Peyer's patch (tissue), 4 donors: ENCODE data around the gene TM4SF20. TPM values are rescaled to one million over a fixed set of nuclear protein-coding genes. Genes with fewer than 3 reads are reported as not detected.

Experiments used
- DNase-seq, 3 donors: peaks; one replicate each; pipeline ENCODE4 v3.0.0-alpha.2; 2017 to 2019
- H3K27ac ChIP-seq, 4 donors: fragments of 200-600 bp; sonication (generic); one replicate each; pipeline ENCODE4 v1.5.1; 2016 to 2019
- H3K27me3 ChIP-seq, 2 donors: fragments of 200-600 bp; sonication (generic); one replicate each; pipeline ENCODE4 v1.5.1; 2019
- H3K36me3 ChIP-seq, 3 donors: fragments of 200-600 bp; sonication (generic); one replicate each; pipeline ENCODE4 v1.5.1; 2016 to 2019
- H3K4me1 ChIP-seq, 4 donors: fragments of 200-600 bp; sonication (generic); one replicate each; pipeline ENCODE4 v1.5.1; 2016 to 2019
- H3K4me3 ChIP-seq, 4 donors: fragments of 200-600 bp; sonication (generic); 1 replicate in 3 of 4; 2 replicates in 1 of 4; pipeline ENCODE4 v1.5.1; 2016 to 2019; ENCODE audit warnings: mild to moderate bottlenecking in 1 of 4
- H3K9me3 ChIP-seq, 4 donors: fragments of 200-600 bp; sonication (generic); one replicate each; pipeline ENCODE4 v1.5.1; 2016 to 2019; ENCODE audit warnings: mild to moderate bottlenecking in 1 of 4
- POLR2A ChIP-seq, 2 donors: fragments of 450-650 bp; IDR thresholded peaks; one replicate each; pipeline ENCODE4 v1.5.1; 2017; ENCODE audit warnings: antibody characterized with exemption in 2 of 2, mild to moderate bottlenecking in 2 of 2, moderate library complexity in 2 of 2
- total RNA-seq, 4 donors: library from RNA; depleted of rRNA; stranded (reverse); fragments of >200 nt; gene quantifications; one replicate each; pipeline ENCODE4 v1.1.0, GENCODE V29; 2016
- TF ChIP-seq, protein P1 (sequence below), 6 experiments: fragments of 450-650 bp in 4 of 6; fragments of 200-600 bp in 2 of 6; sonication (generic) in 1 of 6; IDR thresholded peaks; one replicate each; pipeline ENCODE4 v1.5.1; 2017 to 2019; ENCODE audit warnings: antibody characterized with exemption in 6 of 6, mild to moderate bottlenecking in 3 of 6, moderate library complexity in 1 of 6

Gene TM4SF20
- total RNA-seq, 4 donors from 2014 or later: 4.1 to 489 (median 221) TPM

DNA sequence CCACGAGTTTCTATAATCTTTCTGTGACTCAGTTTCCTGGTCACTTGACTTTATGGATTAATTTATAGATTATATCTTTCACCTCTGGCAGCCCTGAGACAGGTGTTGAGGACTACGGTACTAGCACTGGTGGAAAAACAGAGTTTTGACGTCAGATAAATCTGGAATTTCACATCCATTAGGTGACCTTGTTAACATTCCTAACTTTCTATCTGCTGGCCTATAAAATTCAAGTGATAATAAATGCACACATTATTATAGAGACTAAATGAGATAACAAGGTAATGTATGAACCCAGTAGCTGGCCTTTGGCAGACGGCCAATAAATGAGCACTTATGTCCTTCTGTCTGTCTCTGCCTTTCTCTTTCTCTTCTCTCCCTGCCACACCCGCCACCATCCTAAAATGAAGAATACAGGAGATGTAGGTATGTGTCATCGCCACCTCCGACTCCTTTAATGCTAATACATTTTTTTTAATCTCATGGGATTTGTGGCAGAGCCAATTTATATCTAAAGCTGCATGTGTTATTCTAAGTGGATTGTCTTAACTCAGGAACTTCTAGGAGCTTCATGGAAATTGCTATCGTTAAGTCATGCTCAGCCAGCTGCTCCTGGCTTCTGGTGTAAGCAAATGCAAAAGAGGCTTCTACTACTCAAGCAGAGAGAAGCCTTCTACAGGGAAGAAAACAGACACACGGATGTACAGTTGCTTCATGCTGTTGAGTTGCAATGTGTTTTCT lies 2.3 kb downstream of the TM4SF20 start:
- peak in 1 of 3 donors; percentile 79 for DNase-seq
- TF ChIP-seq POLR2A (IDR thresholded peaks at IDR 0.05): peak in 1 of 2 donors; percentile 8
- TF ChIP-seq, protein P1, sequence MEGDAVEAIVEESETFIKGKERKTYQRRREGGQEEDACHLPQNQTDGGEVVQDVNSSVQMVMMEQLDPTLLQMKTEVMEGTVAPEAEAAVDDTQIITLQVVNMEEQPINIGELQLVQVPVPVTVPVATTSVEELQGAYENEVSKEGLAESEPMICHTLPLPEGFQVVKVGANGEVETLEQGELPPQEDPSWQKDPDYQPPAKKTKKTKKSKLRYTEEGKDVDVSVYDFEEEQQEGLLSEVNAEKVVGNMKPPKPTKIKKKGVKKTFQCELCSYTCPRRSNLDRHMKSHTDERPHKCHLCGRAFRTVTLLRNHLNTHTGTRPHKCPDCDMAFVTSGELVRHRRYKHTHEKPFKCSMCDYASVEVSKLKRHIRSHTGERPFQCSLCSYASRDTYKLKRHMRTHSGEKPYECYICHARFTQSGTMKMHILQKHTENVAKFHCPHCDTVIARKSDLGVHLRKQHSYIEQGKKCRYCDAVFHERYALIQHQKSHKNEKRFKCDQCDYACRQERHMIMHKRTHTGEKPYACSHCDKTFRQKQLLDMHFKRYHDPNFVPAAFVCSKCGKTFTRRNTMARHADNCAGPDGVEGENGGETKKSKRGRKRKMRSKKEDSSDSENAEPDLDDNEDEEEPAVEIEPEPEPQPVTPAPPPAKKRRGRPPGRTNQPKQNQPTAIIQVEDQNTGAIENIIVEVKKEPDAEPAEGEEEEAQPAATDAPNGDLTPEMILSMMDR (IDR thresholded peaks at IDR 0.05): no peak
- no peaks in the 10 kb centered on the region for H3K27me3 ChIP-seq
- H3K4me3 ChIP-seq: peak overlapping the region in 2 of 4 donors; percentile 47 to 54
- H3K9me3 ChIP-seq: no peaks in the 10 kb centered on the region
- H3K36me3 ChIP-seq: no peaks in the 10 kb centered on the region
- H3K27ac ChIP-seq: peak overlapping the region in 3 of 4 donors; percentile 1 to 47 (median 24)
- H3K4me1 ChIP-seq: peaks cover 0 to 9% (median 0%) of the 10 kb centered on the region in 4 donors

DNA sequence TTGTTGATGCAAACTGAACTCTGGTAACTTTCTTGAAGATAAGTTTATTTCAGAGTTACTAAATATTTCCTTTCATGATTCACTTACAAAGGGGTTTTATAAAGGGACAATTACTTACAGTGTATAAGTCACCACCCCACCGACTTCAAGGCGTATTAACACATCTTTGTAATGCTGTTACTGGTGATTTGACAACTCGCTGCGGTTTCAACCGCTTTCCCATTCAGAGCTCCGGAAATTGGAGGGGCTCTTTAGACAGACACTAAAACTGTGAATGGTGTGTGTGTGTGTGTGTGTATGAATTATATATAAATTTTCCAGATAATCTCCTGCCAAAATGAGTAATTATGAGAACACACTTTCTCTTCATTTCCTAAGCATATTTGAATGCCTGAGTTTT lies 4.9 kb downstream of the TM4SF20 start:
- Histone ChIP-seq H3K36me3 (no peaks in the 10 kb centered on the region), H3K9me3 (no peaks in the 10 kb centered on the region)

DNA sequence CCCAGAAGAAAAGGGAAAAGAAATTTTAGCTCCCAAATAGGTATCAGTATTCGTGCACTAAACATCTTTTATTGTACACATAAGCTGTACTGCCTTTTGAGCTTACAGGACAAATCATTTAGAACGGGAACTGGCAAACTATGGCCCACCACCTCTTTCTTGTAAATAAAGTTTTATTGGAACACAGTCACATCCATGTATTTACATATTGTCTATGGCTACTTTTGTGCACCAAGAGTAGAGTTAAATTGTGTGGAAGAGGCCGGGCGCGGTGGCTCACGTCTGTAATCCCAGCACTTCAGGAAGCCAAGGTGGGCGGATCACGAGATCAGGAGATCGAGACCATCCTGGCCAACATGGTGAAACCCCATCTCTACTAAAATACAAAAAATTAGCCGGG lies 5.7 kb downstream of the TM4SF20 start:
- Histone ChIP-seq H3K4me1 (no peaks in the 10 kb centered on the region), H3K4me3 (no peak overlapping the region), H3K36me3 (no peaks in the 10 kb centered on the region), H3K27ac (no peak overlapping the region), H3K9me3 (no peaks in the 10 kb centered on the region), H3K27me3 (no peaks in the 10 kb centered on the region)
- TF ChIP-seq, protein P1 (IDR thresholded peaks at IDR 0.05): no peak
- no peak for TF ChIP-seq POLR2A (IDR thresholded peaks at IDR 0.05)
- no peak for DNase-seq

More for the DNA sequence above, 4.9 kb downstream of the TM4SF20 start:
- H3K27me3 ChIP-seq: no peaks in the 10 kb centered on the region
- no peak for DNase-seq
- no peak overlapping the region for H3K27ac ChIP-seq
- TF ChIP-seq, protein P1 (IDR thresholded peaks at IDR 0.05): no peak
- no peak for TF ChIP-seq POLR2A (IDR thresholded peaks at IDR 0.05)
- no peaks in the 10 kb centered on the region for H3K4me1 ChIP-seq
- H3K4me3 ChIP-seq: no peak overlapping the region

DNA sequence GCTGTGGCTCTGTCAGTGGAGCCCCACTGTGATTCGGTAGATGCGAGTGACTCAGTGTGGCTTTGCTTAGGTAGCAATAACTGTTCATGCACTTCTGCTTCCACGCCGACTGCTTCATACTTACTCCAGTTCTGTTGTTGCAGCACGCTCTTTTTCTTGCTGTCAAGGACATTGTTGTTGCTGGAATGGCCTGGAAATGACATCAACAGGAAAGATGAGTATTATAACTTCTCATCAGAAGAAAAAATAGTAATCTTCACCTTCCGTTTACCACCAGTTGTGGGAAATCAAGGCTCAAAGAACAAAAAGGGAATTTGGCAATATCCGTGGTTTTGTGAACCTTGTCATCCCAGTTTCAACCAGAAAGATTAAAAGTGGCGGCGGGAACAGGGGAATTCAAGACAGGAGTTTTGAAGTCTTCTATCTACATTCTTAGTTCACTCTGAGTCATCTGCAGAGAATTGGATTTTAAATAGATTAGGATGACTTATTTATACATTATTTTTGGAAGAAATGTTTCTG lies 8.3 kb downstream of the TM4SF20 start:
- Histone ChIP-seq H3K4me3 (no peak overlapping the region), H3K4me1 (no peaks in the 10 kb centered on the region), H3K9me3 (no peaks in the 10 kb centered on the region), H3K27me3 (no peaks in the 10 kb centered on the region), H3K27ac (no peak overlapping the region), H3K36me3 (peaks cover 0 to under 1% (median 0%) of the 10 kb centered on the region in 3 donors)
- no peak for TF ChIP-seq POLR2A (IDR thresholded peaks at IDR 0.05)
- TF ChIP-seq, protein P1 (IDR thresholded peaks at IDR 0.05): no peak
- no peak for DNase-seq

DNA sequence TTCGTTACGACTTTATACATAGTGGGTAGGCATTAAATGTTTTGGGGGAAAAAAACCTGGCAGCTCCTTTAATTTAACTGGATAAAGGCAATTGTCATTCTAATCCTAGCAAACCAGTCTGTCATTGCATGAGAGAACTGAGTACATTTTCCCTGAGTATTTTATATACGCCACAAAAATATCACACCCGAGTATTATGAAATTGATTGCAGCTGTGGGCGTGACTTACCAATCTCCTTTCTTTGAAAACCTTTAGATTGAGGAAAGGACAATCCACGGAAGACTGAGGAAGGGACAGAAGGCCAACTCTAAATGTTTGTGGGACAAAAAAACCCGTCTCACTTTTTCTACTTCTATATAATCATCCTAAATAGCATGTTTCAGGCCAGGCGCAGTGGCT lies 9.0 kb downstream of the TM4SF20 start:
- H3K9me3 ChIP-seq: no peaks in the 10 kb centered on the region

More for the DNA sequence above, 9.0 kb downstream of the TM4SF20 start:
- Histone ChIP-seq H3K36me3 (peaks cover 0 to 6% (median 0%) of the 10 kb centered on the region in 3 donors), H3K4me3 (no peak overlapping the region), H3K27ac (no peak overlapping the region), H3K27me3 (no peaks in the 10 kb centered on the region), H3K4me1 (no peaks in the 10 kb centered on the region)
- TF ChIP-seq, protein P1 (IDR thresholded peaks at IDR 0.05): no peak
- no peak for TF ChIP-seq POLR2A (IDR thresholded peaks at IDR 0.05)
- DNase-seq: no peak
